AG09309 (cell line): ENCODE results near the gene SHB.
A peak's percentile ranks its signal among the peaks of the same experiment; 100 is the strongest.

Experiments
- DNase-seq: peaks from one replicate; pipeline ENCODE4 v3.0.0-alpha.2; 2010; ENCODE audit warnings: low read depth
- H3K4me3 ChIP-seq: 2 replicates; pipeline ENCODE4 v1.5.1; 2011; ENCODE audit warnings: mild to moderate bottlenecking, low read depth, low read length, moderate library complexity; ENCODE audit not compliant: control insufficient read depth
- CTCF ChIP-seq: IDR thresholded peaks from 2 replicates; pipeline ENCODE4 v1.5.1; 2011; ENCODE audit warnings: mild to moderate bottlenecking, low read depth, low read length, inconsistent platforms; ENCODE audit not compliant: insufficient read depth, control insufficient read depth; ENCODE audit errors: missing control alignments

SHB gene

GRCh38 chr9:37978481-37978864, 90.6 kb downstream of the SHB start:
- TF ChIP-seq CTCF: no peak
- no peak for DNase-seq
- no peak overlapping the region for H3K4me3 ChIP-seq

GRCh38 chr9:37977851-37978480, 91.1 kb downstream of the SHB start:
- TF ChIP-seq CTCF: no peak
- DNase-seq: no peak
- no peak overlapping the region for H3K4me3 ChIP-seq

- no peak overlapping the region for H3K4me3 ChIP-seq
- no peak for TF ChIP-seq CTCF
- peak; percentile 63 for DNase-seq
Observed at GRCh38 chr9:37976714-37977477, 92.1 kb downstream of the SHB start.

GRCh38 chr9:37975639-37976038, 93.4 kb downstream of the SHB start:
- no peak for TF ChIP-seq CTCF
- H3K4me3 ChIP-seq: no peak overlapping the region
- no peak for DNase-seq

- DNase-seq: no peak
- TF ChIP-seq CTCF: no peak
- H3K4me3 ChIP-seq: no peak overlapping the region
Observed at GRCh38 chr9:37974506-37975173, 94.4 kb downstream of the SHB start.

- DNase-seq: no peak
- H3K4me3 ChIP-seq: no peak overlapping the region
Observed at GRCh38 chr9:37972351-37972848, 96.6 kb downstream of the SHB start.

More at GRCh38 chr9:37972351-37972848, 96.6 kb downstream of the SHB start:
- peak; percentile 25 for TF ChIP-seq CTCF
